Keratinocyte (primary cell): ENCODE results near the gene LRRC3C.
A peak's percentile ranks its signal among the peaks of the same experiment; 100 is the strongest.

Source experiments
- EZH2 ChIP-seq: IDR thresholded peaks from one replicate; pipeline ENCODE4 v1.6.1; 2012; ENCODE audit warnings: inconsistent platforms, mild to moderate bottlenecking, low read length, moderate library complexity
- TF ChIP-seq, protein P1 (sequence below), 3 experiments: IDR thresholded peaks in 1 of 3; conservative IDR thresholded peaks in 1 of 3; optimal IDR thresholded peaks in 1 of 3; 2 replicates in 2 of 3; 3 replicates in 1 of 3; pipeline versions ENCODE3 to v1.5.1; 2011; ENCODE audit warnings: low read length in 3 of 3, mild to moderate bottlenecking in 3 of 3, moderate library complexity in 2 of 3, control low read depth in 1 of 3, inconsistent platforms in 1 of 3; ENCODE audit not compliant: insufficient read depth in 2 of 3; ENCODE audit errors: extremely low read depth in 1 of 3

DNA sequence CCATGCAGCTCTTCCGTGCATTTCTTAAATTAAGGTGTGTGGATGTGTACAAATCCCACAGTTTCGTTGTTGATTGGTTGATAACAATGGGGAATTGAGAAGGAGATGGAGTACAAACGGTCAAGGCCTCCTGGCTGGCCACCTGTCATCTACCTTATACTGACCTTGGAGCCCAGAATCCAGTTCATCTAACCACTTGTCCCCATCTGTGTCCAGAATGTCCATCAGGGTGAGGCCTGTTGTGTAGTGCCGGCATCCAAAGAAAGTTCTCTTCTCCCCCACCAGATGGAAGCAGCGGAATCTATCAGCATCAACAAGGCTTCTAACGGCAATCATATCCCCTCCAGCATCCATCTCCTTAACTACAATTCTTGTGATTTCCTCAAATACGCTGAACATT lies 10.6 kb upstream of the LRRC3C start:
- TF ChIP-seq EZH2, result no peak
- TF ChIP-seq, protein P1, sequence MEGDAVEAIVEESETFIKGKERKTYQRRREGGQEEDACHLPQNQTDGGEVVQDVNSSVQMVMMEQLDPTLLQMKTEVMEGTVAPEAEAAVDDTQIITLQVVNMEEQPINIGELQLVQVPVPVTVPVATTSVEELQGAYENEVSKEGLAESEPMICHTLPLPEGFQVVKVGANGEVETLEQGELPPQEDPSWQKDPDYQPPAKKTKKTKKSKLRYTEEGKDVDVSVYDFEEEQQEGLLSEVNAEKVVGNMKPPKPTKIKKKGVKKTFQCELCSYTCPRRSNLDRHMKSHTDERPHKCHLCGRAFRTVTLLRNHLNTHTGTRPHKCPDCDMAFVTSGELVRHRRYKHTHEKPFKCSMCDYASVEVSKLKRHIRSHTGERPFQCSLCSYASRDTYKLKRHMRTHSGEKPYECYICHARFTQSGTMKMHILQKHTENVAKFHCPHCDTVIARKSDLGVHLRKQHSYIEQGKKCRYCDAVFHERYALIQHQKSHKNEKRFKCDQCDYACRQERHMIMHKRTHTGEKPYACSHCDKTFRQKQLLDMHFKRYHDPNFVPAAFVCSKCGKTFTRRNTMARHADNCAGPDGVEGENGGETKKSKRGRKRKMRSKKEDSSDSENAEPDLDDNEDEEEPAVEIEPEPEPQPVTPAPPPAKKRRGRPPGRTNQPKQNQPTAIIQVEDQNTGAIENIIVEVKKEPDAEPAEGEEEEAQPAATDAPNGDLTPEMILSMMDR (optimal IDR thresholded peaks at IDR 0.05 in 1 of 3, IDR thresholded peaks at IDR 0.05 in 1 of 3, conservative IDR thresholded peaks at IDR 0.05 in 1 of 3; ENCODE audit: extremely low read depth in 1 of 3, insufficient read depth in 2 of 3, low read length in 3 of 3), result peak in 2 of 3 experiments; percentile 8 to 9
